Measurements from ENCODE around the gene PRUNE2.

DNA sequence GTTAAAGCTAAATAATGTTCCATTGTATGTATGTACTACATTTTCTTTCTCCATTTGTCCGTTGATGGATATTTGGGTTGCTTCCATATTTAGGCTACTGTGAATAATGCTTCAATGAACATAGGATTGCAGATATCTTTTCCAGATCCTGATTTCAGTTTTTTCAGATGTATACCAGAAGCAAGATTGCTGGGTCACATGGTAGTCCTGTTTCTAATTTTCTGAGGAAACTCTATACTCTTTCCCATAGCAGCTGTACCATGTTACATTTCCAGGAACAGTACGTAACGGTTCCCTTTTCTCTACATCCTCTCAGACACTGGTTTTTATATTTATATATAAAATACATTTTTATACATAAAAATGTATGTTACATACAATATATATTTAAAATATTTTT is 325.1 kb downstream of the PRUNE2 start:
- no peak for TF ChIP-seq EZH2 (IDR thresholded peaks at IDR 0.05; ENCODE audit: low read length)
- TF ChIP-seq, protein P1, sequence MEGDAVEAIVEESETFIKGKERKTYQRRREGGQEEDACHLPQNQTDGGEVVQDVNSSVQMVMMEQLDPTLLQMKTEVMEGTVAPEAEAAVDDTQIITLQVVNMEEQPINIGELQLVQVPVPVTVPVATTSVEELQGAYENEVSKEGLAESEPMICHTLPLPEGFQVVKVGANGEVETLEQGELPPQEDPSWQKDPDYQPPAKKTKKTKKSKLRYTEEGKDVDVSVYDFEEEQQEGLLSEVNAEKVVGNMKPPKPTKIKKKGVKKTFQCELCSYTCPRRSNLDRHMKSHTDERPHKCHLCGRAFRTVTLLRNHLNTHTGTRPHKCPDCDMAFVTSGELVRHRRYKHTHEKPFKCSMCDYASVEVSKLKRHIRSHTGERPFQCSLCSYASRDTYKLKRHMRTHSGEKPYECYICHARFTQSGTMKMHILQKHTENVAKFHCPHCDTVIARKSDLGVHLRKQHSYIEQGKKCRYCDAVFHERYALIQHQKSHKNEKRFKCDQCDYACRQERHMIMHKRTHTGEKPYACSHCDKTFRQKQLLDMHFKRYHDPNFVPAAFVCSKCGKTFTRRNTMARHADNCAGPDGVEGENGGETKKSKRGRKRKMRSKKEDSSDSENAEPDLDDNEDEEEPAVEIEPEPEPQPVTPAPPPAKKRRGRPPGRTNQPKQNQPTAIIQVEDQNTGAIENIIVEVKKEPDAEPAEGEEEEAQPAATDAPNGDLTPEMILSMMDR (optimal IDR thresholded peaks at IDR 0.05 in 1 of 3, IDR thresholded peaks at IDR 0.05 in 1 of 3, conservative IDR thresholded peaks at IDR 0.05 in 1 of 3; ENCODE audit: extremely low read depth in 1 of 3, insufficient read depth in 2 of 3, low read length in 3 of 3): no peak

Data from keratinocyte (primary cell).